AG04449 (cell line): ENCODE measurements around the gene TP53AIP1.

Experiments used
- CTCF ChIA-PET: fragments of 350-600 bp; formaldehyde crosslinking; extraction: SDS; loops from one replicate; lab custom pipeline; 2021; ENCODE audit warnings: antibody characterized with exemption; lab: Yijun Ruan, JAX
- POLR2A ChIA-PET: fragments of 400-600, 350-600 bp; formaldehyde crosslinking; extraction: SDS; loops from one replicate; lab custom pipeline; 2020; ENCODE audit warnings: antibody characterized with exemption, inconsistent platforms; lab: Yijun Ruan, JAX
- DNase-seq: peaks from one replicate; pipeline ENCODE4 v3.0.0-alpha.2; 2010; ENCODE audit warnings: low read depth, low spot score
- H3K4me3 ChIP-seq: 2 replicates; pipeline ENCODE4 v1.5.1; 2011; ENCODE audit warnings: low read depth, mild to moderate bottlenecking, control low read depth, low read length
- CTCF ChIP-seq: IDR thresholded peaks from one replicate; pipeline ENCODE4 v1.5.1; 2011; ENCODE audit warnings: mild to moderate bottlenecking, moderate library complexity, low read length, control low read depth, inconsistent platforms; ENCODE audit not compliant: insufficient read depth; ENCODE audit errors: missing control alignments

Gene TP53AIP1

GRCh38 chr11:128888034-128888985 is 54.4 kb downstream of the TP53AIP1 start:
- ChIA-PET POLR2A (no interaction called here), CTCF (interaction anchor here (1.1 to 11.5 kb wide), 6 partner anchors 14 to 70 kb away, joined by 3 to 488 read pairs (median 7); no protein-coding TSS in a partner anchor)
- no peak for DNase-seq
- no peak for TF ChIP-seq CTCF
- no peak overlapping the region for H3K4me3 ChIP-seq

- no peak overlapping the region for H3K4me3 ChIP-seq
- POLR2A ChIA-PET, result no interaction called here
- peak; percentile 11 for TF ChIP-seq CTCF
- DNase-seq, result no peak
- CTCF ChIA-PET, result interaction anchor here (0.8 to 11.5 kb wide), 13 partner anchors 7 to 446 kb away, joined by 3 to 488 read pairs (median 21); no protein-coding TSS in a partner anchor
Measured at GRCh38 chr11:128886406-128887124, 56.1 kb downstream of the TP53AIP1 start.
